ENCODE results near the gene CBX4. TPM values are rescaled to one million over a fixed set of nuclear protein-coding genes. Genes with fewer than 3 reads are reported as not detected.
A peak's percentile ranks its signal among the peaks of the same experiment; 100 is the strongest.

Gene CBX4
- total RNA-seq, 1 experiment from 2014 or later, result 3.3 TPM

GRCh38 chr17:79838522-79839274, 542 bp downstream of the CBX4 start:
- ChIA-PET CTCF (interaction anchor here (0.6 to 9.0 kb wide), 33 partner anchors 9 to 261 kb away, joined by 3 to 221 read pairs (median 9); partner anchors contain the start of genes CBX2 and CBX8), POLR2A (interaction anchor here (0.5 to 2.6 kb wide), 16 partner anchors 10 to 1484 kb away, joined by 3 to 11 read pairs (median 3); partner anchors contain the start of gene CBX8)
- peaks cover 34% of the 10 kb centered on the region for H3K4me1 Mint-ChIP-seq
- H3K9me3 Mint-ChIP-seq, result no peaks in the 10 kb centered on the region
- peak overlapping the region; percentile 72 for H3K4me3 Mint-ChIP-seq
- H3K27me3 Mint-ChIP-seq (ENCODE audit: low read depth), result peaks cover 90% of the 10 kb centered on the region
- H3K36me3 Mint-ChIP-seq, result no peaks in the 10 kb centered on the region
- DNase-seq (ENCODE audit: low spot score) (peak; percentile 76), ATAC-seq (peak; percentile 3; the same call in 1 of the 2 replicates)
- TF ChIP-seq ZNF532 (CRISPR knock-in tag; IDR thresholded peaks at IDR 0.05; ENCODE audit: borderline replicate concordance) (no peak), USF1 (CRISPR knock-in tag; IDR thresholded peaks at IDR 0.05) (no peak), ERG (CRISPR knock-in tag; IDR thresholded peaks at IDR 0.05) (no peak), TEAD1 (CRISPR knock-in tag; IDR thresholded peaks at IDR 0.05) (no peak), NFATC4 (CRISPR knock-in tag; IDR thresholded peaks at IDR 0.05) (no peak), ATF3 (CRISPR knock-in tag; conservative IDR thresholded peaks at IDR 0.05) (no peak), OVOL2 (CRISPR knock-in tag; IDR thresholded peaks at IDR 0.05; ENCODE audit: borderline replicate concordance) (no peak), ZNF416 (CRISPR knock-in tag; IDR thresholded peaks at IDR 0.05) (no peak), ELF4 (CRISPR knock-in tag; IDR thresholded peaks at IDR 0.05; ENCODE audit: low read depth) (no peak), EMX1 (CRISPR knock-in tag; IDR thresholded peaks at IDR 0.05) (no peak), ZNF121 (CRISPR knock-in tag; IDR thresholded peaks at IDR 0.05) (no peak), GRHL2 (CRISPR knock-in tag; IDR thresholded peaks at IDR 0.05; ENCODE audit: insufficient replicate concordance, severe bottlenecking) (no peak)
- TF ChIP-seq, protein P1, sequence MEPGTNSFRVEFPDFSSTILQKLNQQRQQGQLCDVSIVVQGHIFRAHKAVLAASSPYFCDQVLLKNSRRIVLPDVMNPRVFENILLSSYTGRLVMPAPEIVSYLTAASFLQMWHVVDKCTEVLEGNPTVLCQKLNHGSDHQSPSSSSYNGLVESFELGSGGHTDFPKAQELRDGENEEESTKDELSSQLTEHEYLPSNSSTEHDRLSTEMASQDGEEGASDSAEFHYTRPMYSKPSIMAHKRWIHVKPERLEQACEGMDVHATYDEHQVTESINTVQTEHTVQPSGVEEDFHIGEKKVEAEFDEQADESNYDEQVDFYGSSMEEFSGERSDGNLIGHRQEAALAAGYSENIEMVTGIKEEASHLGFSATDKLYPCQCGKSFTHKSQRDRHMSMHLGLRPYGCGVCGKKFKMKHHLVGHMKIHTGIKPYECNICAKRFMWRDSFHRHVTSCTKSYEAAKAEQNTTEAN (CRISPR knock-in tag; IDR thresholded peaks at IDR 0.05), result no peak
- H3K27ac Mint-ChIP-seq, result no peak overlapping the region; the same call in 1 of the 2 replicates

DNA sequence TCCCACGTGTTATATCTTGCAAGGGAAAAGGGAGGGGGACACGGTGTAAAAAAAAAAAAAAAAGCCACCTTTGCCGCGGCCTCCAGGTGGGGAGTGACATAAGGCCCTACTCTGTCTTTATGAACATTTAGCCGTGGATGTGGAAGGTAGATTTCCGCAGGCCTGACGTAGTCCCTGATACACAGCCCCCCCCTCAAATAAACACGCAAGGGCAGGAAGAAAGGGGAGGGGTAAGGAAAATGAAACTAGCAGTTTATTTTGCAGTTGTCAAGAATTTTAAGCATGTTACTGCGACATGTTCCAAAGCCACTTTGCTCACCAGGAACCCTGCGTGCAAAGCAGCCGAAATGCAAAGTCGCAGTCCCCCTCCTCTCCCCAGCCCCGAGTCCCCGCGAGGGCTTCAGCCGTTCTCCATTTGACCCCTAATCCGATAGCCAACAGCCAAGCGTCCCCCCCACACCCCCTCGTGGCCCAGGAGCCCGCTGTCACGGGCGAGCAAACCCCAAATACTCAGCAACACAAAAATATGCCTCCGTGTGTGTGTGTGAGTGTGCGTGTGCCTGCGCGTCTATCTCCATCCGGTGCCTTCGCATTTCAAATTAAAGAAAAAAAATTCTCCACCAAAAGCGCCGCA, 1.2 kb downstream of the CBX4 start:
- Mint-ChIP-seq H3K27me3 (ENCODE audit: low read depth) (peaks cover 90% of the 10 kb centered on the region), H3K36me3 (no peaks in the 10 kb centered on the region; the same call in 1 of the 2 replicates), H3K9me3 (no peaks in the 10 kb centered on the region), H3K27ac (no peak overlapping the region; the same call in 1 of the 2 replicates), H3K4me3 (peak overlapping the region; percentile 72), H3K4me1 (peaks cover 36% of the 10 kb centered on the region)
- ChIA-PET CTCF (interaction anchor here (0.6 to 10.3 kb wide), 23 partner anchors 13 to 1558 kb away, joined by 3 to 464 read pairs (median 17); partner anchors contain the start of genes CBX2, CBX8 and GAA), POLR2A (interaction anchor here (0.6 to 5.0 kb wide), 17 partner anchors 10 to 1654 kb away, joined by 3 to 68 read pairs (median 4); partner anchors contain the start of gene CBX8)
- DNase-seq (ENCODE audit: low spot score) (no peak), ATAC-seq (no peak)
- TF ChIP-seq ATF6 (CRISPR knock-in tag; IDR thresholded peaks at IDR 0.05) (no peak), ZNF138 (CRISPR knock-in tag; conservative IDR thresholded peaks at IDR 0.05) (no peak), NFE2L1 (CRISPR knock-in tag; IDR thresholded peaks at IDR 0.05) (no peak), OVOL2 (CRISPR knock-in tag; IDR thresholded peaks at IDR 0.05; ENCODE audit: borderline replicate concordance) (no peak)
- TF ChIP-seq, protein P2, sequence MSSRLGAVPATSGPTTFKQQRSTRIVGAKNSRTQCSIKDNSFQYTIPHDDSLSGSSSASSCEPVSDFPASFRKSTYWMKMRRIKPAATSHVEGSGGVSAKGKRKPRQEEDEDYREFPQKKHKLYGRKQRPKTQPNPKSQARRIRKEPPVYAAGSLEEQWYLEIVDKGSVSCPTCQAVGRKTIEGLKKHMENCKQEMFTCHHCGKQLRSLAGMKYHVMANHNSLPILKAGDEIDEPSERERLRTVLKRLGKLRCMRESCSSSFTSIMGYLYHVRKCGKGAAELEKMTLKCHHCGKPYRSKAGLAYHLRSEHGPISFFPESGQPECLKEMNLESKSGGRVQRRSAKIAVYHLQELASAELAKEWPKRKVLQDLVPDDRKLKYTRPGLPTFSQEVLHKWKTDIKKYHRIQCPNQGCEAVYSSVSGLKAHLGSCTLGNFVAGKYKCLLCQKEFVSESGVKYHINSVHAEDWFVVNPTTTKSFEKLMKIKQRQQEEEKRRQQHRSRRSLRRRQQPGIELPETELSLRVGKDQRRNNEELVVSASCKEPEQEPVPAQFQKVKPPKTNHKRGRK (CRISPR knock-in tag; IDR thresholded peaks at IDR 0.05; ENCODE audit: borderline replicate concordance), result no peak

Data from WTC11 (cell line).